Renal cortical epithelial cell (primary cell): Measurements from ENCODE around the gene PDGFB. TPM values are rescaled to one million over a fixed set of nuclear protein-coding genes. Genes with fewer than 3 reads are reported as not detected.

Source experiments
- DNase-seq: peaks from one replicate; pipeline ENCODE4 v3.0.0-alpha.2; 2011; ENCODE audit warnings: low read depth
- total RNA-seq: library from RNA; depleted of rRNA; stranded (reverse); fragments of >200 nt; gene quantifications from 2 replicates; pipeline ENCODE4 v1.2.3, GENCODE V29; 2014

Gene PDGFB
- 63.6 and 66.9 TPM in 2 replicates for total RNA-seq

DNA sequence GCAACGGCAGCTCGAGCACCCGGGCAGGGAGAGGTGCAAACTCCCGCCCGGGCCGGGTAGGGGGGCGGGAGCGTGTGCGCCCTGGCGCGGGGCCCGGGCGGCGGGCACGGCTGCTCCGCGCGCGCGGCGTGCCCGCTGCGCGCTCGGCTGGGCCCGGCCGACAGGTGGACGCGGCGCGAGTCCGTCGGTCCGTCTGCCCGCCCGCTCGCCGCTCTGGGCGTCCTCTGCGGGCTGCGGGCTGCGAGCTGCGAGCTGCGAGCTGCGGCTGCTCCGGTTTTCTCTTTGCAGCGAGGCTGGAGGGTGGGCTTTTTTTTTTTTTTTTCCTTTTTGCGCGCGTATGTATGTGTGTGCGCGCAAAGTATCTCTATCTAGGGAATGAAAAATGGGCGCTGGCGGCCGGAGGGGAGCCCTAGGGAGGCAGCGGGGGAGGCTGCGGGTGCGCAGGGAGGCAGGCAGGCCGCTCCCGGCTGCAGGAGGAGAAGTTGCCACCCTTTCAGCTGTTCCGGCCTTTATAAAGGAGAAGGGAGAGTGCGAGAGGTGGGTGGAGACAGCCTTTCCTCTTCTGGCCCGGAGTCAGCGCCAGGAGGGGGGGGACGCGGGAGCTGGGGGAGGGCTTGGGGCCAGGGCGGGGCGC is at the start of gene PDGFB:
PDGFB (minus strand) TSS at position 487 of the 634 bp plus-strand sequence. CDS start 1,019 bp downstream, outside the sequence.
- no peak for DNase-seq

DNA sequence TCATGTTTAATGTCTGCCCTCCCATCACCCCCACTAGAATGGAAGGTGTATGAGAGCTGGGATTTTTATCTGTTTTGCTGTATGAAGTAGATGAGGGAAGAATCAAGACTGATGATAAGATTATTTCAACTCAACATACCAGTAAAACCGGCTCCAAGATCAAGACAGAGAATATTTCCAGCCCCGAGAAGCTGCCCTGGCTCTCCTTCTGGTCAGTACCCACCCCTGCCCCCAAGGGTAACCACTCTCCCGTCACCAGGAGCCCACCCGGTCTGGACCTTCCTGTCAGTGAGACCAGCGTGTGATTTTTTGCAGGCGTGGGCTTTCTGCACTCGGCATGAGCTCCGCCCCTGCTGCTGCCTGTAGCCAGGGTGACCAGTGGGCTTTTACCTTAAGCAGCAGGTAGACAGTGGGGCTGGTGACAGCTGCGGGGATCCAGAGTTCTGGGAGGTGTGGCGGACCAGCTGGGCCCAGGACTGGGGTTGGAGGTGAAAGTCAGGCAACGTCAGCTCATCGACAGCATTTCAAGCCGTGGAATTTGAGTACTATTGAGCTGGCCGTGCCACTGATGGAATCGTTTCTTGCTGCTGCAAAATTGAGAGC is 49.1 kb upstream of the PDGFB start:
- no peak for DNase-seq

DNA sequence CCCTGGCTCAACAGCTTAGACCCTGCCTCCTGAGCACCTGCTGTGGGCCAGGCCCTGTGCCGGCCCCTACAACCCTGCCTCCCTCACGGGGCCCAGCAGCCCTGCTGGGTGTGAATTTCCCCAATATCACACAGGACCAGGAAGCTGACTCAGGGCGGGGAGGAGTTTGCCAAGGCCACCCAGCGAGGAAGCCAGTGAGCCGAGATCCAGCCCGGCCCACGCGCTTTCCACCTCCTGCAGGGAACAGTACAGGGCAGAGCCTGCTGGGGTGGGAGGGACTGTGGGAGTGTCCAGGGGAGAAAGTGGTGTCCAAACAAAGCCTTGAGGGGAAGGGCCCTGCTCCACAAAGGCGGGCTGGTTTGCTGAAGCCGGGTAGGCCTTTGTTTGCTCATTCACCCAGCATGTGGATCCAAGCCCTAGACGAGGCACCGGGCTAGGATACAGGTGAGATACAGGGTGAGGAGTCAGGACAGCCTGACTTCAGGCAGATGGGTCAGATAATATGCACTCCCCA is 47.8 kb upstream of the PDGFB start:
- peak; percentile 96 for DNase-seq

DNA sequence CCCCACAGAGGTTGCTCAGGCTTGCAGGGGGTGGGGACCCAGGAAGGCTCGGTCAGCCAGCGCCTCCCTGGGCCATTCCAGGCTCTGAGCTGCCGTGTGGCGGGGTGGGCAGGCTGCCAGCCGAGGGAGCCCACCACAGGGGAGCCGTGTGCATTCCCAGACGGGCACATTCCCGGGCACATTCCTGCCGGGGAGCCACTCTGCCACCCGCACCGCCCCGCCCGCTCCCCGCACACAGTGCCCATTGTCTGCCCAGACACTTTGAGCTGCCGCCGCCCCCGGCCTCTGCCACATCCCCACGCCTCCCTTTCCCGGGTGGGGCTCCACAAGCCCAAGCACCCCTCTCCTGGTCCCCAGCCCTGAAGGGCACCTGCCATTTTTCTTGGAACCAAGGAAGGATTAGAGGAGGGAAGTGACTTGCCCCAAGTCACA is 47.3 kb upstream of the PDGFB start:
- no peak for DNase-seq

DNA sequence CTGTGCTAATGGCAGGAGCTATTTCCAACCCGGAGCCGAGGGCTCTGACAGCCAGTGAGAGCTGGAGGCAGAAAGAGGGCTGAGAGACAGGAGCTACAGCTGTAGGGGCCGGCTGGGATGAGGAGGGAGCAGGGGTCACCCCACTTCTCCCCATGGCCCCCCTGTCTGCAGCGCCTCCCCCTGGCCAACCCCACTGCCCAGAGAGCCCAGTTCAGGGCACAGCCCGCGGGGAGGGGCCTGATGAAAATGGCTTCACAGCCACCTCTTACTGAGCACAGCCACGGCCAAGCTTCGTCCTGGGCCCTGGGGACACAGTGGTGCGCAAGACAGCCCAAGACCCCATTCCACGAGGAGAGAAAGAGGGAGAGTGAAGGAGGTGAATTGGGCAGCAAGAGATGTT is 46.7 kb upstream of the PDGFB start:
- DNase-seq: no peak

DNA sequence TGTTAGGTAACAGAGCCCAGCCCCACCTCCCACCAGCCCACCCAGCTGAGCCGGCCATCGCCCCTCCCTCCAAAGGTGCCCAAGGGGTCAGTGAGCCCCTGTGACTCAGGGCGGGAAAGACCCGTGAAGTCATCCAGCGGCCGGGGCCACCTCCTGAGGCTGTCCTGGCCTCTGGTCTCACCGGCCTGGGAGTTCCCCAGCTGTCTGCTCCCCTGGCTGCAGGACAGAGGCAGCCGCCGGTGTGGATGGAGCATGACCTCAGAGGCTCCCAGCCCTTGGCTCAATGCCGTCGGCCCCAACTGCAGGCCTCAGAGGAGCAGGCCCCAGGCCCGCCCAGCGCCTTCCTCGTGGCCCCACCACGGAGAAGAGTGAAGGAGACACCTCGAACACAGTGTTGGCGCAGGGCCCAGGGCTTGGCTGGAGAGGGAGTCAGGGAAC is 46.0 kb upstream of the PDGFB start:
- DNase-seq: peak; percentile 90

DNA sequence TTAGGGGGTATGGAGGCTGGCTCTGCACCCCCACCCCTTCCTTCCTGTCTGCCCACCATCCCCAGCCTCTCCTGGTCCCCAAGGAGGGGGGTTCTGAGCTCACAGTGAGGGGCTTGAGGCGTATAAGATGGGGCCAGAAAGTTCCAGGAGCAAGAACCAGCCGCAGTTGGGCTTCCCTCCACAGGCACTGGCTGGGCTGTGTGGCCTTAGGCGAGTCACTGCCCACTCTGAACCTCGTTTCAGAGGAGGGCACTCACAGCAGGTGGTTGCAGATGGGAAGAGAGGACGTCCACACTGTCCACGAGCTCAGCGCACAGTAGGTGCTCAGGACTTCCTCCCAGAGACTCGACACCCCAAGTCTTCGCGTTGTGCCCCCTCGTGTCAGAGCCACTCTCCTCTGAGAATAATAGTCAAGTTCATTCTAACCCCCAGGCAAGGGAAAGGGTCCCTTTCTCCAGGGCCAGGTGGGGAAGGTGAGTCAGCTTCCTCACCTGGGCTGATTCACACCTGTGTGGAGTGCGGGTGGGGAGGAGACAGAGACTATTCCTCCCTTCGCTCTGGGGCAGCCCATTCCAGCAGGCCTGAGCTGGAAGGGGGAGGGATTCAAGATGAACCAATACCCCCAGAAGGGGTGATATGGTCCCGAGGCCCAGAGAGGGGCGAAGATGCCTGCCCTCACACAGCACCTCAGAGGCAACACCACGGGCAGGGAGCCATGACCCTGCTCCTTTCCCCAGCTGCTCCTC is 45.4 kb upstream of the PDGFB start:
- no peak for DNase-seq

DNA sequence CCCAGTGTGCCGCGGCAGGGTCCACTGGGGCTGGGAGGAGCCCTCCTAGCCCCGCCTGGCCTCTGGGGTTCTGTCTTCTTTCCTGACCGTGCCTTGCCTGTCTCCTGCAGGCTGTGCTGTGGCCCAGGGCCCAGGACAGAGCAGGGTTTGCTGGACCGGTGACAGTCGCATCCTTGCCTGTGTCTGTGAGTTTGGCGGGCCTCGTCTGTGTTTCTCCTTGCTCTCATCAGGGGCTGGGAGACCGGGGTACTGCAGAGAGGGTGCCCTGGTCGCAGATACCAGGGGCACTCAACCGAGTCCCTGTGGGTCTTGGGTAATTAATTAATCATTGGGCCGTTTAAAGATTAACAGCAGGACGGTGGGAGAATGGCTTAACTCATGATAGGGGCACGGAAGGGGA is 44.8 kb upstream of the PDGFB start:
- DNase-seq: peak; percentile 85

DNA sequence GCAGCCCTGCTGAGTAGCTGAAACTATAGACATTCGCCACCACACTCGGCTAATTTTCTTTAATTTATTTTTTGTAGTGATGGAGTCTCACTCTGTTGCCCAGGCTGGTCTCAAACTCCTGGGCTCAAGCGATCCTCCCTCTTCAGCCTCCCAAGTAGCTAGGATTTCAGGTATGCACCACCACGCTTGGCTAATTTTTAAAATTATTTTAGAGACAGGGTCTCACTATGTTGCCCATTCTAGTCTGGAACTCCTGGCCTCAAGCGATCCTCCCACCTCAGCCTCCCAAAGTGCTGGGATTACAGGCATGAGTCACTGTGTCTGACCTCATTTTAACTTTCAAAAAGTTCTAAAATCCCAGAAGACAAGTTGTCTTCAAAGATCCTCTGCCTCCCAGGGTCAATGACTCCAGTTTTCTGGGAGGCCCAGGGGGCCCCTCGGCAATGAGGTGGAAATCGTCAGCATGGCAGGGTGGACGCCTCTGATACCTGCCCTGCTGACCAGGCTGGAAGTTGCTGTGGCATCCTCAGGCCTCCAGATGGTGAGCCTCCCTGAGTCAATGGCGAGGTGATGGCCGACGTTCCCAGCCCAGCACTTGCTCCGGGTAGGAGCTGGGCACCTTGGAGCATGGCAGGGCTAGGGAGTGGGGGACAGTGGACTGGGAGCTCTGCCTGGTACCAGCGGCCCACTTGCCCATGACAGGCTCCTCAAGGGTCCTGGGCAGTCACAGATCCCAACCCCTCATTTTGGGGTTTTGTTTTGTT is 43.5 kb upstream of the PDGFB start:
- no peak for DNase-seq

DNA sequence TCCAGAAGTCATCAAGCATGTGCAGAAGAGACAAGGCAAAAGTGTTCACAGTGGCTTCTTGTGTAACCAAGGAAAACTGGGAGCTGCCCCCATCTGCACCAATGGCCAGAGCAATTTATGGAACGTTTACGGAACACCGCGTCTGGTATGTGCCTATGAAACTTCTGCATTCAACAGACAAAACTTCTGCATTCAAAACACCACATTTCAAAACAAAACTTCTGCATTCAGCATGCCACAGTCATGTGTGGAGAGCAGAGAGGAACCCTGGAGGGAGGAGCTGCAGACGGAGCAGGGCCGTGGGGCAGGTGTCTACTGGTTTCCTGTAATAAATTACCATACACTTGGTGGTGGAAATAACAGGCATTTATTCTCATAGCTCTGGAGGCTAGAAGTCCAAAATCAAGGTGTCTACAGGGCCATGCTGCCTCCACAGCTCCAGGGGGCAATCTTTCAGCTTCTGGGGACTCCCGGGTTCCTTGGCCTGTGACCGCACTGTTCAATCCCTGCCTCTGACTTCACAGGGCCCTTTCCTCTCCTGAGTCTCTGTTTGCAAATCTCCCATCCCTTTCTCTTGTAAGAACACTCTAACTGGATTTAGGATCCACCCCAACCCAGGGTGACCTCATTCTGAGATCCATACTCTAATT is 42.4 kb upstream of the PDGFB start:
- DNase-seq: peak; percentile 92

DNA sequence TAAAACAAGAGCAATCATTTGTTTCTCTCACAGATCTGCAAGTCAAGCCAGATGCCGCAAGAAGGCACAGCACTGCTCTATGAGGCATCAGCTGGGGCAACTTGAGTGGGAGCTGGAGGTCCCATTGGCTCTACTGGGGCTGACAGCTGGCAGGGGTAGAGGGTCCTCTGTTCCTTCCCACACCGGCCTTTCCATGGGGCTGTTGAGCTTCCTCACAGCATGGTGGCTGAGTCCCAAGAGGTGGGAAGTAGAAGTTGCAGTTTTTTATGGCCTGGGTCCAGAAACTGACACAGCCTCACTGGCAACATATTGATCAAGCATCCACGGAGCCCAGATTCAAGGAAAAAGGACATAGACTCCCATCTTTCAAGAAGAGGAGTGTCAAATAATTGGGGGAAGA is 40.2 kb upstream of the PDGFB start:
- no peak for DNase-seq

DNA sequence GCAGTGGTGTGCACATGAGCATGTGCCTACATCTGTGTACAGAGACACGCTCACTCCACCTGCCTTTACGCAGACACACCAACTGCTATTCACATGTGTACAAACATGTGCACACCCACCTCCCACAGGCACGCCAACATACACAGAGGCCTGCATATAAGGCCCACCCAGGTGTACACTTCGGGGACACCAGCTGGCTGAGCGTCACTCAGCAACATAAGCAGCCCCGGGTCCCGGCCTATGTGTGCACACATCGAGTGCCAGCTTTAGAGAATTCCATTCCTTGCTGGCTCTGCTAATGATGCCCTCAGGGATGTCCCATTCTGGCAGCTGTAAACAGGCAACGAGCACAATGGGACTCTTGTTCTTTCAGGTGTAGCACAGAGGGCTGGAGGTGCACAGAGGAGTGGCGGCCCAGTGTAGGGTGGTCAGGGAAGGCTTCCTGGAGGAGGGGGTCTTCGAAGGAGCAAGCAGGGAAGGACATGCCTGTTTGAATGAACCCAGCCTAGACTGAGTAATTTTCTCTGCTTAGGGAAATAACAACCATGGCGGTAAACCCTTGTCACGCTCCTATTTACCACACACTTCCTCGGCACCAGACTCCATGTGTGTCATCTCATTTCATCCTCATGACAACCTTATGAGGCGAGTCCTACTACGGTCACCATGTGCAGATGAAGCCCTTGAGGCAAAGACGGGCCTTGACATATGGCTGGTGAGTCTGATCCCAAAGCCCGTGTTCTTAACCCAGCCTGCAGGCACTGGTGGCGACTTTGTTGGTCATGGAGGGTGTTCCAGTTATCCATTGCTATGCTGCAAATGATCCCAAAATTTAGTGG is 39.6 kb upstream of the PDGFB start:
- peak; percentile 81 for DNase-seq

DNA sequence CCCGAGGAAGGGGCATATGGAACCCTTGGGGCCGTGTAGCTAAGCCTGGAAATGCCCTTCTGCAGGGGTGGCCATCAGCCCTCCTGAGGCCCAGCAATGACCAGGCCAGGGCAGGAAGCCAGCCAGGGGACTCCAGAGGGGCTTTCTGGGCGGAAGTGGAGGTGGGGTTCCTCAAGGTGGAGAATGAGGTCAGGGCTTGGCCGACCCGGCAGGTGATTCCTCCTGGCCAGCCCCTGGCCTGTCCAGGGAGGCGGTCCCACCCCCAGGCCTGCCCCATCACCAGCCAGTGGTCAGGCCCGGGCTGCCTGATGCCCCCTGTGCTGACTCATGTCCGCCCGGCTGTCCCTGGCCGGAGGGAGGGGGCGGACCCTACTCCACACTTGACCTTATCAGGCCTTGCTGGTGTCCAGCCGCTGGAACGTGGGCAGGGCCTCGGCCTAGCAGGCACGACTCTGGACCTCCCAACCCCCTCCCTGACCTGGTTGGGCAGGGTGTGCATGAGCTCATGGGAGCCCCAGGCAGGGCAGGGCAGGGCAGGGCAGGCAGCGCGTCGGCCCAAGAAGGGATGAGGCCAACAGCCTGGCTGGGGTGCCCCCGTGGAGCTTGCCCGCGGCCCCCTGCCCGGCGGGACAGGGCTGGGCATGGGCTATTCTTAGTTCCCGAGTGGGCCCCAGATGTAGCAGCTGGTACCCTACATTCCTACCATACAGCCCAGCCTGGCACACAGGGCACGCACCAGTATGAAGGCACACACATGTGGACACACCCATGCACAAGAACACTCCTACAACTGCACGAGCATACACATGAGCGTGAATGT is 38.8 kb upstream of the PDGFB start:
- DNase-seq: peak; percentile 92

DNA sequence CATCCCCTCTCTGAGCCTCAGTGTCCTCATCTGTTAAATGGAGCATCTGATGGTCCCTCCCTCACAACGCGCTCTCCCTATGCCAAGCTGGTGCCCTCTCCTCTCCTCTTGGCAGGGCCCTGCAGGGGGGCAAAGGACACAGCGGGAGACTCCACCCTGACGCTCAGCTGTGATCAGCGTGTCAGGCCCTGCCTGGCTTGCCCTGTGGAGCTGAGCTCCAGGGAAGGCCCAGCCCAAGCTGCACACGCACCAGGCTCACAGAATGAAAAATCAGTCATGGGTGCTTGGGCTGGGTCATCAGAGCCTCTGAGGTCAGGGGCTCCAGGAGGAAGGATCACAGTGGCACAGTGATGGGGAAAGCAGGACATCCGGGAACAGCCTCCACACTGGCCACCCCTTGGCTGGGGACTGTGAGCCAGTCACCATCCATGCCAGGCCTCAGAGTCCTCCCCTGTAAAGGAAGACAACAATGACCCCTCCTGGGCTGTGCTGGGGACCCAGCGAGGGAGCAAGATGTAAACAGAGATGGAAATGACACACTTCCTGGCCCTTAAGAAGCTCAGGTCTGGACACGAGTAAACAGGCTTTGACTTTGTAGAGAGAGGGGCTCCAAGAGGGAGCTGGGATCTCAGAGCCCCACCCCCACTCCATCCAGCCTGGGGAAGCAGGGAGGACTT is 38.0 kb upstream of the PDGFB start:
- DNase-seq: peak; percentile 47

DNA sequence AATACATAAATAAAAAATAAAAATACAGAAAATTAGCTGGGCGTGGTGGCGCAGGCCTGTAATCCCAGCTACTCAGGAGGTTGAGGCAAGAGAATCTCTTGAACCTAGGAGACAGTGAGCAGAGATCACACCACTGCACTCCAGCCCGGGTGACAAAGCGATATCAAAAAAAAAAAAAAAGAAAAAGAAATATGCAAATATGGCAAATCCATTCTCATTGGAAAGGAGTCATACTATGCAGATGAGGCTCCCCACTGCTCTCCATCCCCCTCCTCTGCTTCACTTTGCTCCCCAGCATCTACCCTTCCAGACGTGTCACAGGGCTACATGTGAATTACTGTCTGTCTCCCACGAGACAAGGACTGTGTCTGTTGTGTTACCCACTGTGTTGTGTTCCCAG is 36.3 kb upstream of the PDGFB start:
- DNase-seq: no peak

DNA sequence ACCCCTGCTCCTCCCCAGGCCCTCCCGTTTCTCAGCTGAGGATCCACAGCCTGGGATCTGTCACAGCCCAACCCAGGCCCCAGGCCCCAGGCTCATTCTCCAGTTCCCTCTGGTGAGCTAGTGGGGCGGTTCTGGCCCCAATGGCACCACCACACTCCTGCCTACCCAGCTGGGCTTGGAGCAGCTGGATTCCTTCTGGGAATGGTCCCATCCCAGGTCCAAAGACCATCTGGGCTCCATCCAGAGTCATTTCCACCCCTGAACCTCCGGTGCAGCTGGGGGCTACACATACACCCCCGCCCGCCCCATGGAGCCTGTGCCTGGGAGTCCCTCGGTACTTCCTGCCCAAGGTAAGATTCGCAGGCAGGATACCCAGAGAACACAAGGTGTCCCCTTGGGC is 35.5 kb upstream of the PDGFB start:
- no peak for DNase-seq

DNA sequence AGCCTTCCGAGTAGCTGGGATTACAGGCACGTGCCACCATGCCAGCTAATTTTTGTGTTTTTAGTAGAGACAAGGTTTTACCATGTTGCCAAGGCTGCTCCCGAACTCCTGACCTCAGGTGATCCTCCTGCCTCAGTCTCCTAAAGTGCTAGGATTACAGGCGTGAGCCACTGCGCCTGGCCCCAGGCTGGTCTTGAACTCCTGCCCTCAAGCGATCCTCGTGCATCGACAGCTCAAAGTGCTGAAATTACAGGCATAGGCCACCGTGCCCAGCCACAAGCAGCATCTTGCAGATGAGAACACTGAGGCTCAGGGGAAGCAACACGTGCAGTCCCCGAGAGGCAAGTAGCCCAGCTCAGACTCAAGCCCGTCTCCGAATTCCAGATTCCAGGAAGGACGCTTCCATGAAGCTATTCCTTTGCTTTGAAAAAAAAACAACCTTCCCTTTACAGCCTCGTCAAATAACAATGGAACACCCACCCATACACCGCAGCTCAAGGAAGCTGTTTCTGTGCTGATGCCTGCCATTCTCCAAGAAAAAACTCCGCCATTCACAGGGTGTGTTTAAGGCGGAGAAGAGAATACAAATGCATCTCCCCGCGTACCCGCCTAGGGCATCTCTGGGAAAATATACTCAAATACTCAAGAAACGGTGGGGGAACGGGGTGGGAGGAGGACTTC is 34.5 kb upstream of the PDGFB start:
- no peak for DNase-seq

DNA sequence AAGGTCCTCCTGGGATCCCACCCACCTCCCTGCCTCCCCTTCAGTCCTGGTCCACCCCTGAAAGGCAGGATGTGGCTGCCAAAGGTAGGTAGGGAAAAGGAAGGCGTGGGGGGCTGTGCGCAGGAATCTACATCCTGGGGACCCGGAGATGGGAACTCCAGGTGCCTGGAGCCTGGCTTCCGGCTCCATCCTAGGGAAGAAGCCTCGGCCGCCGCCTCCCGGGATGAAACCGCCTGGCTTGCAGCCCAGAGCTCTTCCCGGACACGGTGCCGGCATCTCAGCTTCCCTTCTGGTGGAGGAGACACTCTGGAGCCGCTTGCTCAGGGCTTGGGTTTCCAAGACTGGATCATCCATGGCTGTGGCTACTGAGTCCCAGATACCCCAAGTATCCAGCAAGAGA is 33.3 kb upstream of the PDGFB start:
- DNase-seq: no peak
